ENCODE results near the gene SERTM2. TPM values are rescaled to one million over a fixed set of nuclear protein-coding genes. Genes with fewer than 3 reads are reported as not detected.
"Not testable (repeated sequence)": the region's sequence is repeated elsewhere in the genome, so short reads cannot be mapped to it uniquely, and the experiment has no call there.

Gene SERTM2
- polyA plus RNA-seq, 1 donor from 2014 or later: not detected

DNA sequence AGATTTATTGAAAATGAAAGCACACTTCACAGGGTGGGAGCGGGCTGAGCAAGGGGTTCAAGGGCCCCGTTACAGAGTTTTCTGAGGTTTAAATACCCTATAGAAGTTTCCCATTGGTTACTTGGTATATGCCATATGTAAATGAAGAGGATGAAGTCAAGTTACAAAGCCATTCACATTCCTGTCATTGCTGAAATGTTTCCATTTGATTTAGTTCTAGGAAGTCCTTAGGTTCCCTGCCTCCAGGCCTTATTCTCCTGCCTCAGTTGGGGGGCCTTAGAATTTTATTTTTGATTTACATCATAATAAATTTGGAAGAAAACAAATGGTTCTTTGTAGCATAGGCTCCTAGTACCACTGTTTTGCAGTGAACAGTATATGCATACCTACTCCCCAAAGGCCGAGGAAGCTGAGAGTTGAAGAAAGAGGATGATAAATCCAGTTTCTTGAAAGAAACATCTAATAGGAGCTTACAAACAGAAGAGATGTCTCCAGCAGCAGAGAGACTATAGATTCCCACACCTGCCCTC, 31.8 kb downstream of the SERTM2 start:
- Histone ChIP-seq H3F3A (ENCODE audit: insufficient read depth, low read length, poor library complexity, severe bottlenecking) (no peaks in the 10 kb centered on the region), H3K9me2 (ENCODE audit: insufficient read depth, low read length) (no peaks in the 10 kb centered on the region), H3K9me3 (ENCODE audit: low read length) (no peaks in the 10 kb centered on the region), H3K4me2 (ENCODE audit: low read length) (no peak overlapping the region), H3K36me3 (ENCODE audit: insufficient read depth, low read length) (no peaks in the 10 kb centered on the region), H3K79me2 (replicated peaks; ENCODE audit: insufficient read depth, low read length) (no peaks in the 10 kb centered on the region), H3K27ac (ENCODE audit: low read length) (no peak overlapping the region), H3K9ac (ENCODE audit: low read length) (no peak overlapping the region), H2AFZ (ENCODE audit: low read depth, low read length) (no peak overlapping the region), H4K20me1 (ENCODE audit: insufficient read depth) (no peaks in the 10 kb centered on the region), H3K27me3 (ENCODE audit: insufficient read depth, low read depth, low read length) (no peaks in the 10 kb centered on the region), H3K4me3 (ENCODE audit: low read length) (no peak overlapping the region)
- no peak for TF ChIP-seq TAF1 (IDR thresholded peaks at IDR 0.05; ENCODE audit: low read depth)
- TF ChIP-seq, protein P1, sequence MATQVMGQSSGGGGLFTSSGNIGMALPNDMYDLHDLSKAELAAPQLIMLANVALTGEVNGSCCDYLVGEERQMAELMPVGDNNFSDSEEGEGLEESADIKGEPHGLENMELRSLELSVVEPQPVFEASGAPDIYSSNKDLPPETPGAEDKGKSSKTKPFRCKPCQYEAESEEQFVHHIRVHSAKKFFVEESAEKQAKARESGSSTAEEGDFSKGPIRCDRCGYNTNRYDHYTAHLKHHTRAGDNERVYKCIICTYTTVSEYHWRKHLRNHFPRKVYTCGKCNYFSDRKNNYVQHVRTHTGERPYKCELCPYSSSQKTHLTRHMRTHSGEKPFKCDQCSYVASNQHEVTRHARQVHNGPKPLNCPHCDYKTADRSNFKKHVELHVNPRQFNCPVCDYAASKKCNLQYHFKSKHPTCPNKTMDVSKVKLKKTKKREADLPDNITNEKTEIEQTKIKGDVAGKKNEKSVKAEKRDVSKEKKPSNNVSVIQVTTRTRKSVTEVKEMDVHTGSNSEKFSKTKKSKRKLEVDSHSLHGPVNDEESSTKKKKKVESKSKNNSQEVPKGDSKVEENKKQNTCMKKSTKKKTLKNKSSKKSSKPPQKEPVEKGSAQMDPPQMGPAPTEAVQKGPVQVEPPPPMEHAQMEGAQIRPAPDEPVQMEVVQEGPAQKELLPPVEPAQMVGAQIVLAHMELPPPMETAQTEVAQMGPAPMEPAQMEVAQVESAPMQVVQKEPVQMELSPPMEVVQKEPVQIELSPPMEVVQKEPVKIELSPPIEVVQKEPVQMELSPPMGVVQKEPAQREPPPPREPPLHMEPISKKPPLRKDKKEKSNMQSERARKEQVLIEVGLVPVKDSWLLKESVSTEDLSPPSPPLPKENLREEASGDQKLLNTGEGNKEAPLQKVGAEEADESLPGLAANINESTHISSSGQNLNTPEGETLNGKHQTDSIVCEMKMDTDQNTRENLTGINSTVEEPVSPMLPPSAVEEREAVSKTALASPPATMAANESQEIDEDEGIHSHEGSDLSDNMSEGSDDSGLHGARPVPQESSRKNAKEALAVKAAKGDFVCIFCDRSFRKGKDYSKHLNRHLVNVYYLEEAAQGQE (IDR thresholded peaks at IDR 0.05; ENCODE audit: borderline replicate concordance): no peak
- TF ChIP-seq, protein P2, sequence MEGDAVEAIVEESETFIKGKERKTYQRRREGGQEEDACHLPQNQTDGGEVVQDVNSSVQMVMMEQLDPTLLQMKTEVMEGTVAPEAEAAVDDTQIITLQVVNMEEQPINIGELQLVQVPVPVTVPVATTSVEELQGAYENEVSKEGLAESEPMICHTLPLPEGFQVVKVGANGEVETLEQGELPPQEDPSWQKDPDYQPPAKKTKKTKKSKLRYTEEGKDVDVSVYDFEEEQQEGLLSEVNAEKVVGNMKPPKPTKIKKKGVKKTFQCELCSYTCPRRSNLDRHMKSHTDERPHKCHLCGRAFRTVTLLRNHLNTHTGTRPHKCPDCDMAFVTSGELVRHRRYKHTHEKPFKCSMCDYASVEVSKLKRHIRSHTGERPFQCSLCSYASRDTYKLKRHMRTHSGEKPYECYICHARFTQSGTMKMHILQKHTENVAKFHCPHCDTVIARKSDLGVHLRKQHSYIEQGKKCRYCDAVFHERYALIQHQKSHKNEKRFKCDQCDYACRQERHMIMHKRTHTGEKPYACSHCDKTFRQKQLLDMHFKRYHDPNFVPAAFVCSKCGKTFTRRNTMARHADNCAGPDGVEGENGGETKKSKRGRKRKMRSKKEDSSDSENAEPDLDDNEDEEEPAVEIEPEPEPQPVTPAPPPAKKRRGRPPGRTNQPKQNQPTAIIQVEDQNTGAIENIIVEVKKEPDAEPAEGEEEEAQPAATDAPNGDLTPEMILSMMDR (IDR thresholded peaks at IDR 0.05; ENCODE audit: poor library complexity, severe bottlenecking): no peak
- TF ChIP-seq EP300 (conservative IDR thresholded peaks at IDR 0.05; ENCODE audit: poor library complexity, severe bottlenecking): no peak
- TF ChIP-seq MXI1 (conservative IDR thresholded peaks at IDR 0.05; ENCODE audit: poor library complexity, severe bottlenecking): no peak
- TF ChIP-seq EZH2 (IDR thresholded peaks at IDR 0.05; ENCODE audit: borderline replicate concordance, insufficient read depth, low read length, poor library complexity, severe bottlenecking): no peak
- no peak for TF ChIP-seq POLR2AphosphoS5 (IDR thresholded peaks at IDR 0.05)
- TF ChIP-seq RAD21 (conservative IDR thresholded peaks at IDR 0.05): no peak
- TF ChIP-seq SMC3 (conservative IDR thresholded peaks at IDR 0.05; ENCODE audit: poor library complexity): no peak

DNA sequence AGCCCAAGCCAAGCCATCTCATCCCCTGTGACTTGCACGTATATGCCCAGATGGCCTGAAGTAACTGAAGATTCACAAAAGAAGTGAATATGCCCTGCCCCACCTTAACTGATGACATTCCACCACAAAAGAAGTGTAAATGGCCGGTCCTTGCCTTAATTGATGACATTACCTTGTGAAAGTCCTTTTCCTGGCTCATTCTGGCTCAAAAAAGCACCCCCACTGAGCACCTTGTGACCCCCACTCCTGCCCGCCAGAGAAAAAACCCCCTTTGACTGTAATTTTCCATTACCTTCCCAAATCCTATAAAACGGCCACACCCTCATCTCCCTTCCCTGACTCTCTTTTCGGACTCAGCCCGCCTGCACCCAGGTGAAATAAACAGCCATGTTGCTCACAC, 37.8 kb downstream of the SERTM2 start:
- H3K27me3 ChIP-seq (ENCODE audit: insufficient read depth, low read depth, low read length); H3F3A ChIP-seq (ENCODE audit: insufficient read depth, low read length, poor library complexity, severe bottlenecking); H3K9me2 ChIP-seq (ENCODE audit: insufficient read depth, low read length); H3K79me2 ChIP-seq (replicated peaks; ENCODE audit: insufficient read depth, low read length); H3K9me3 ChIP-seq (ENCODE audit: low read length); H3K9ac ChIP-seq (ENCODE audit: low read length); H3K4me3 ChIP-seq (ENCODE audit: low read length); H4K20me1 ChIP-seq (ENCODE audit: insufficient read depth); H3K36me3 ChIP-seq (ENCODE audit: insufficient read depth, low read length); H3K4me2 ChIP-seq (ENCODE audit: low read length); H2AFZ ChIP-seq (ENCODE audit: low read depth, low read length); H3K27ac ChIP-seq (ENCODE audit: low read length): not testable (repeated sequence)
